HG02642 (cell line): ENCODE measurements around the gene FXYD4.
A peak's percentile ranks its signal among the peaks of the same experiment; 100 is the strongest.

Experiments used
- ATAC-seq: cut with Tn5 transposase; IDR thresholded peaks from one replicate; pipeline ENCODE4 v1.9.1; 2021; ENCODE audit warnings: mild to moderate bottlenecking; ENCODE audit not compliant: unreplicated experiment, poor library complexity

The FXYD4 gene

GRCh38 chr10:43342279-43343125 is 28.9 kb upstream of the FXYD4 start:
- no peak for ATAC-seq

- no peak for ATAC-seq
These were observed 28.3 kb upstream of the FXYD4 start for GRCh38 chr10:43343126-43343525.

GRCh38 chr10:43344051-43344450 is 27.4 kb upstream of the FXYD4 start:
- ATAC-seq = no peak

- no peak for ATAC-seq
These were observed 23.4 kb upstream of the FXYD4 start for GRCh38 chr10:43347997-43348396.

- ATAC-seq = peak; percentile 99
These were observed 22.7 kb upstream of the FXYD4 start for GRCh38 chr10:43348511-43349312.

GRCh38 chr10:43350156-43350555 is 21.3 kb upstream of the FXYD4 start:
- ATAC-seq = no peak

GRCh38 chr10:43350686-43351085 is 20.8 kb upstream of the FXYD4 start:
- no peak for ATAC-seq

GRCh38 chr10:43351301-43351700 is 20.1 kb upstream of the FXYD4 start:
- no peak for ATAC-seq

- no peak for ATAC-seq
These were observed 18.5 kb upstream of the FXYD4 start for GRCh38 chr10:43352951-43353350.

GRCh38 chr10:43353495-43354329 is 17.7 kb upstream of the FXYD4 start:
- ATAC-seq = no peak

- no peak for ATAC-seq
These were observed 17.2 kb upstream of the FXYD4 start for GRCh38 chr10:43354330-43354635.

- no peak for ATAC-seq
These were observed 16.5 kb upstream of the FXYD4 start for GRCh38 chr10:43354879-43355380.

- ATAC-seq = no peak
These were observed 15.6 kb upstream of the FXYD4 start for GRCh38 chr10:43355749-43356371.

- no peak for ATAC-seq
These were observed 11.3 kb upstream of the FXYD4 start for GRCh38 chr10:43360086-43360485.

- no peak for ATAC-seq
These were observed 9.8 kb upstream of the FXYD4 start for GRCh38 chr10:43361547-43362190.

- peak; percentile 98 for ATAC-seq
These were observed 9.1 kb upstream of the FXYD4 start for GRCh38 chr10:43362191-43362839.

- no peak for ATAC-seq
These were observed 6.4 kb upstream of the FXYD4 start for GRCh38 chr10:43365001-43365400.

GRCh38 chr10:43369921-43370320 is 1.5 kb upstream of the FXYD4 start:
- no peak for ATAC-seq

- no peak for ATAC-seq
These were observed 693 bp upstream of the FXYD4 start for GRCh38 chr10:43370671-43371215.
